ENCODE results near the gene RBL2. TPM values are rescaled to one million over a fixed set of nuclear protein-coding genes. Genes with fewer than 3 reads are reported as not detected.
A peak's percentile ranks its signal among the peaks of the same experiment; 100 is the strongest.

RBL2 gene
- total and polyA plus RNA-seq, 9 of the 15 experiments (the other 6 are each of a cell fraction or from before 2014, with no cell fraction given) = 7.8 to 76.3 (median 28.5) TPM

DNA sequence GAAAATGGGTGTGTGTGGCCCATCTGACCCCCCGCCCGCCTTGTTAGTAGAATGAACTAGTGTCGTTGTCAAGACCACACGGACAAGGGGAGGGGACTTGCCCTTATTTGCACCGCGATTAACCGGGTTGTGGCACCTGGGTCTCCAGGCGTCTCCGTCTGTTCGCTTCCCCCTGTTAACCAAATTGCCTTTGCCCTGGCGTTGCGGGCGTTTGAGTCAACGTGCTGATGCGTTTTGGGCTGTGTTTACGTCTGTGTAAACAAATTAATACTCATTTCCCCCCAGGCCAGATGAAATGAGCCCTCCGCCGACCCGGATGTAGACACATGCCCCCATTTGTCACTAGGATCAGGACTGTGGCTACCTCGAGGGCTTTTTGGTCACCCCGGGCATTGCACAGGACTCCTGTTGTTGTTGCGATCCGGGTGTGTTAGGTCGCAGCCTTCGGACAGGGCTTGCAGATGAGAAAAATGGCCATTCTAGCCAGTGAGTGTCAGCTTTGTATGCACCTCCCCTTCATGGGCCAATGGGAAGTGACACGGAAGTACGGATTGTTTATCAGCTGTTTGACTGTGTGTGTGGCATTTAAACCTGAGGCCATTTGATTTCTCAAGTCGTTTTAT, 906 bp downstream of the RBL2 start (continued):
- TF ChIP-seq, protein P1, sequence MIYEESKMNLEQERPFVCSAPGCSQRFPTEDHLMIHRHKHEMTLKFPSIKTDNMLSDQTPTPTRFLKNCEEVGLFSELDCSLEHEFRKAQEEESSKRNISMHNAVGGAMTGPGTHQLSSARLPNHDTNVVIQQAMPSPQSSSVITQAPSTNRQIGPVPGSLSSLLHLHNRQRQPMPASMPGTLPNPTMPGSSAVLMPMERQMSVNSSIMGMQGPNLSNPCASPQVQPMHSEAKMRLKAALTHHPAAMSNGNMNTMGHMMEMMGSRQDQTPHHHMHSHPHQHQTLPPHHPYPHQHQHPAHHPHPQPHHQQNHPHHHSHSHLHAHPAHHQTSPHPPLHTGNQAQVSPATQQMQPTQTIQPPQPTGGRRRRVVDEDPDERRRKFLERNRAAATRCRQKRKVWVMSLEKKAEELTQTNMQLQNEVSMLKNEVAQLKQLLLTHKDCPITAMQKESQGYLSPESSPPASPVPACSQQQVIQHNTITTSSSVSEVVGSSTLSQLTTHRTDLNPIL (CRISPR knock-in tag; IDR thresholded peaks at IDR 0.05) = no peak
- TF ChIP-seq FOS (IDR thresholded peaks at IDR 0.05; ENCODE audit: extremely low read depth, insufficient read length) = peak; percentile 84
- TF ChIP-seq MEIS2 (IDR thresholded peaks at IDR 0.05; ENCODE audit: partially characterized antibody) = peak; percentile 83
- no peak for TF ChIP-seq PML (IDR thresholded peaks at IDR 0.05; ENCODE audit: low read length)
- TF ChIP-seq JUND (IDR thresholded peaks at IDR 0.05; ENCODE audit: borderline replicate concordance, low read depth, low read length) = 0 out of 2 replicates have a peak, but pooled peaks have one; percentile 9
- no peak for TF ChIP-seq JUND (tag; IDR thresholded peaks at IDR 0.05; ENCODE audit: borderline replicate concordance, low read depth, low read length)
- TF ChIP-seq POLR2B (IDR thresholded peaks at IDR 0.05; ENCODE audit: low read depth, partially characterized antibody) = no peak
- TF ChIP-seq MTA3 (IDR thresholded peaks at IDR 0.05; ENCODE audit: borderline replicate concordance) = no peak
- TF ChIP-seq, protein P2, sequence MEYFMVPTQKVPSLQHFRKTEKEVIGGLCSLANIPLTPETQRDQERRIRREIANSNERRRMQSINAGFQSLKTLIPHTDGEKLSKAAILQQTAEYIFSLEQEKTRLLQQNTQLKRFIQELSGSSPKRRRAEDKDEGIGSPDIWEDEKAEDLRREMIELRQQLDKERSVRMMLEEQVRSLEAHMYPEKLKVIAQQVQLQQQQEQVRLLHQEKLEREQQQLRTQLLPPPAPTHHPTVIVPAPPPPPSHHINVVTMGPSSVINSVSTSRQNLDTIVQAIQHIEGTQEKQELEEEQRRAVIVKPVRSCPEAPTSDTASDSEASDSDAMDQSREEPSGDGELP (CRISPR knock-in tag; IDR thresholded peaks at IDR 0.05; ENCODE audit: borderline replicate concordance) = peak; percentile 98
- peak; percentile 90 for TF ChIP-seq NFYB (IDR thresholded peaks at IDR 0.05; ENCODE audit: extremely low read depth, insufficient read length)
- no peak for TF ChIP-seq HIVEP1 (CRISPR knock-in tag; IDR thresholded peaks at IDR 0.05)
- TF ChIP-seq KDM1A (IDR thresholded peaks at IDR 0.05) = no peak
- TF ChIP-seq, protein P3, sequence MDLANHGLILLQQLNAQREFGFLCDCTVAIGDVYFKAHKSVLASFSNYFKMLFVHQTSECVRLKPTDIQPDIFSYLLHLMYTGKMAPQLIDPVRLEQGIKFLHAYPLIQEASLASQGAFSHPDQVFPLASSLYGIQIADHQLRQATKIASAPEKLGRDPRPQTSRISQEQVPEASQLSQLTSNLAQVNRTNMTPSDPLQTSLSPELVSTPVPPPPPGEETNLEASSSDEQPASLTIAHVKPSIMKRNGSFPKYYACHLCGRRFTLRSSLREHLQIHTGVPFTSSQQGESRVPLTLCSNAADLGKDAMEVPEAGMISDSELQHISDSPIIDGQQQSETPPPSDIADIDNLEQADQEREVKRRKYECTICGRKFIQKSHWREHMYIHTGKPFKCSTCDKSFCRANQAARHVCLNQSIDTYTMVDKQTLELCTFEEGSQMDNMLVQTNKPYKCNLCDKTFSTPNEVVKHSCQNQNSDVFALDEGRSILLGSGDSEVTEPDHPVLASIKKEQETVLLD (IDR thresholded peaks at IDR 0.05) = no peak
- no peak for TF ChIP-seq SMAD1 (IDR thresholded peaks at IDR 0.05; ENCODE audit: low read depth, low read length, partially characterized antibody)
- TF ChIP-seq TSC22D4 (tag; IDR thresholded peaks at IDR 0.05) = no peak
- TF ChIP-seq SMARCE1 (IDR thresholded peaks at IDR 0.05) = no peak
- TF ChIP-seq FOXJ2 (tag; IDR thresholded peaks at IDR 0.05) = peak; percentile 66; the same call in 1 of the 2 replicates
- TF ChIP-seq FOXM1 (IDR thresholded peaks at IDR 0.05; ENCODE audit: low read depth) = no peak
- no peak for TF ChIP-seq FOXM1 (CRISPR knock-in tag; IDR thresholded peaks at IDR 0.05; ENCODE audit: low read depth)
- TF ChIP-seq, protein P4, sequence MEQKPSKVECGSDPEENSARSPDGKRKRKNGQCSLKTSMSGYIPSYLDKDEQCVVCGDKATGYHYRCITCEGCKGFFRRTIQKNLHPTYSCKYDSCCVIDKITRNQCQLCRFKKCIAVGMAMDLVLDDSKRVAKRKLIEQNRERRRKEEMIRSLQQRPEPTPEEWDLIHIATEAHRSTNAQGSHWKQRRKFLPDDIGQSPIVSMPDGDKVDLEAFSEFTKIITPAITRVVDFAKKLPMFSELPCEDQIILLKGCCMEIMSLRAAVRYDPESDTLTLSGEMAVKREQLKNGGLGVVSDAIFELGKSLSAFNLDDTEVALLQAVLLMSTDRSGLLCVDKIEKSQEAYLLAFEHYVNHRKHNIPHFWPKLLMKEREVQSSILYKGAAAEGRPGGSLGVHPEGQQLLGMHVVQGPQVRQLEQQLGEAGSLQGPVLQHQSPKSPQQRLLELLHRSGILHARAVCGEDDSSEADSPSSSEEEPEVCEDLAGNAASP (IDR thresholded peaks at IDR 0.05) = no peak
- no peak for TF ChIP-seq TARDBP (IDR thresholded peaks at IDR 0.05)
- TF ChIP-seq, protein P5, sequence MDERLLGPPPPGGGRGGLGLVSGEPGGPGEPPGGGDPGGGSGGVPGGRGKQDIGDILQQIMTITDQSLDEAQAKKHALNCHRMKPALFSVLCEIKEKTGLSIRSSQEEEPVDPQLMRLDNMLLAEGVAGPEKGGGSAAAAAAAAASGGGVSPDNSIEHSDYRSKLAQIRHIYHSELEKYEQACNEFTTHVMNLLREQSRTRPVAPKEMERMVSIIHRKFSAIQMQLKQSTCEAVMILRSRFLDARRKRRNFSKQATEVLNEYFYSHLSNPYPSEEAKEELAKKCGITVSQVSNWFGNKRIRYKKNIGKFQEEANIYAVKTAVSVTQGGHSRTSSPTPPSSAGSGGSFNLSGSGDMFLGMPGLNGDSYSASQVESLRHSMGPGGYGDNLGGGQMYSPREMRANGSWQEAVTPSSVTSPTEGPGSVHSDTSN (CRISPR knock-in tag; IDR thresholded peaks at IDR 0.05; ENCODE audit: low read depth) = peak; percentile 73
- TF ChIP-seq, protein P5 (tag; conservative IDR thresholded peaks at IDR 0.05; ENCODE audit: low read depth) = peak; percentile 98
